Prostate gland (tissue), 2 donors: Measurements from ENCODE around the gene CHPF. TPM values are rescaled to one million over a fixed set of nuclear protein-coding genes. Genes with fewer than 3 reads are reported as not detected.

ENCODE experiments used
- DNase-seq: peaks from one replicate; pipeline ENCODE4 v3.0.0-alpha.2; 2019; ENCODE audit warnings: low spot score
- H3K27ac ChIP-seq, 2 donors: fragments of 200-600 bp; sonication (generic); 2 replicates each; pipeline ENCODE4 v1.5.1; 2017 to 2019
- H3K27me3 ChIP-seq: fragments of 200-600 bp; sonication (generic); replicated peaks from 2 replicates; pipeline ENCODE4 v1.5.1; 2019; ENCODE audit not compliant: insufficient read depth
- H3K36me3 ChIP-seq, 2 donors: fragments of 200-600 bp; sonication (generic); 1 replicate in 1 of 2; 2 replicates in 1 of 2; pipeline versions ENCODE4 v1.5.1 to v1.8.1; 2017 to 2019
- H3K4me1 ChIP-seq: fragments of 200-600 bp; sonication (generic); replicated peaks from 2 replicates; pipeline ENCODE4 v1.5.1; 2019
- H3K4me3 ChIP-seq, 2 donors: fragments of 200-600 bp; sonication (generic); 2 replicates each; pipeline ENCODE4 v1.5.1; 2017 to 2019
- H3K9me3 ChIP-seq: fragments of 200-600 bp; sonication (generic); 2 replicates; pipeline ENCODE4 v1.5.1; 2017
- CTCF ChIP-seq, 4 experiments: fragments of 200-600 bp in 2 of 4; fragments of 450-650 bp in 2 of 4; sonication (generic) in 2 of 4; IDR thresholded peaks; 1 replicate in 3 of 4; 2 replicates in 1 of 4; pipeline ENCODE4 v1.5.1; 2016 to 2019; ENCODE audit warnings: antibody characterized with exemption in 4 of 4, mild to moderate bottlenecking in 2 of 4, moderate library complexity in 2 of 4
- POLR2A ChIP-seq: fragments of 450-650 bp; IDR thresholded peaks from one replicate; pipeline ENCODE4 v1.6.1; 2016; ENCODE audit warnings: antibody characterized with exemption, mild to moderate bottlenecking
- POLR2AphosphoS5 ChIP-seq: sonication (generic); formaldehyde crosslinking; IDR thresholded peaks from one replicate; pipeline ENCODE4 v1.6.1; 2017; ENCODE audit warnings: antibody characterized with exemption
- WGBS: methylation state at CpG from one replicate; pipeline ENCODE4 v1.1.5; 2018; 5-methylcytosine and 5-hydroxymethylcytosine counted together
- intact Hi-C: fragments of 100-400 bp; cut with DNase I; formaldehyde crosslinking; loops from one replicate; pipeline ENCODE4 v1.14.2; 2022
- total RNA-seq, 2 donors: library from RNA; depleted of rRNA; stranded (reverse); fragments of >200 nt; gene quantifications; one replicate each; pipeline ENCODE4 v1.1.0, GENCODE V29; 2016

The CHPF gene
- total RNA-seq, 2 donors from 2014 or later, result 150 to 819 TPM

GRCh38 chr2:219553463-219553963 lies 9.9 kb upstream of the CHPF start:
- H3K36me3 ChIP-seq, result no peaks in the 10 kb centered on the region
- H3K4me3 ChIP-seq, result no peak overlapping the region
- H3K4me1 ChIP-seq, result peaks cover 11% of the 10 kb centered on the region
- H3K27me3 ChIP-seq, result no peaks in the 10 kb centered on the region
- 74% methylated on average over 12 of the region's 12 CpGs for WGBS
- H3K9me3 ChIP-seq, result no peaks in the 10 kb centered on the region
- no peak for DNase-seq
- TF ChIP-seq POLR2AphosphoS5 (no peak), CTCF (IDR thresholded peaks at IDR 0.05) (no peak), POLR2A (no peak)
- H3K27ac ChIP-seq, result no peak overlapping the region
- intact Hi-C loops, result no loop called here

GRCh38 chr2:219553168-219553417 lies 9.5 kb upstream of the CHPF start:
- Histone ChIP-seq H3K27me3 (no peaks in the 10 kb centered on the region), H3K36me3 (no peaks in the 10 kb centered on the region), H3K4me1 (peaks cover 11% of the 10 kb centered on the region), H3K4me3 (peak overlapping the region; percentile 50 to 66), H3K9me3 (no peaks in the 10 kb centered on the region), H3K27ac (peak overlapping the region; percentile 77 to 81)
- WGBS, result 19% methylated on average over 7 of the region's 7 CpGs
- no peak for DNase-seq
- intact Hi-C loops, result no loop called here
- TF ChIP-seq POLR2AphosphoS5, result no peak

GRCh38 chr2:219552382-219553167 lies 9.0 kb upstream of the CHPF start:
- Histone ChIP-seq H3K4me1 (peaks cover 11% of the 10 kb centered on the region), H3K4me3 (peak overlapping the region; percentile 50 to 66), H3K36me3 (no peaks in the 10 kb centered on the region), H3K9me3 (no peaks in the 10 kb centered on the region), H3K27me3 (no peaks in the 10 kb centered on the region), H3K27ac (peak overlapping the region; percentile 77 to 81)
- intact Hi-C loops, result no loop called here
- TF ChIP-seq CTCF (IDR thresholded peaks at IDR 0.05) (no peak), POLR2A (peak; percentile 44), POLR2AphosphoS5 (peak; percentile 75)
- WGBS, result under 1% methylated on average over 50 of the region's 99 CpGs
- peak; percentile 87 for DNase-seq

- H3K9me3 ChIP-seq, result no peaks in the 10 kb centered on the region
- peak overlapping the region; percentile 50 to 66 for H3K4me3 ChIP-seq
- WGBS, result 9% methylated on average over 48 of the region's 54 CpGs
- no peaks in the 10 kb centered on the region for H3K36me3 ChIP-seq
- TF ChIP-seq POLR2A (no peak), CTCF (IDR thresholded peaks at IDR 0.05) (no peak), POLR2AphosphoS5 (no peak)
- no peak for DNase-seq
- H3K27ac ChIP-seq, result peak overlapping the region; percentile 77 to 81
- H3K4me1 ChIP-seq, result peaks cover 11% of the 10 kb centered on the region
- intact Hi-C loops, result no loop called here
- no peaks in the 10 kb centered on the region for H3K27me3 ChIP-seq
These were observed 8.1 kb upstream of the CHPF start for GRCh38 chr2:219551441-219552381.

GRCh38 chr2:219549619-219550018 lies 6.0 kb upstream of the CHPF start:
- TF ChIP-seq POLR2AphosphoS5 (no peak), CTCF (IDR thresholded peaks at IDR 0.05) (no peak), POLR2A (no peak)
- H3K36me3 ChIP-seq, result no peaks in the 10 kb centered on the region
- no peak overlapping the region for H3K27ac ChIP-seq
- 89% methylated on average over 9 of the region's 9 CpGs for WGBS
- peaks cover 12% of the 10 kb centered on the region for H3K4me1 ChIP-seq
- H3K9me3 ChIP-seq, result no peaks in the 10 kb centered on the region
- H3K4me3 ChIP-seq, result no peak overlapping the region
- intact Hi-C loops, result no loop called here
- no peaks in the 10 kb centered on the region for H3K27me3 ChIP-seq
- no peak for DNase-seq
